Smooth muscle cell of the brain vasculature (primary cell): ENCODE results near the gene TCF4.

ENCODE experiments used
- DNase-seq: peaks from one replicate; pipeline ENCODE4 v3.0.0-alpha.2; 2012; ENCODE audit warnings: low read depth, low spot score

The TCF4 gene

GRCh38 chr18:55588111-55588869 lies at the start of gene TCF4:
Gene TCF4, minus strand, starts transcription at chr18:55588192. Its CDS starts 1,076 bp downstream, at chr18:55587116.
- no peak for DNase-seq

- no peak for DNase-seq
These were observed 49.2 kb upstream of the TCF4 start for GRCh38 chr18:55637204-55637603.

GRCh38 chr18:55635439-55635838 lies 47.4 kb upstream of the TCF4 start:
- DNase-seq, result no peak

- DNase-seq, result no peak
These were observed 46.6 kb upstream of the TCF4 start for GRCh38 chr18:55634545-55634944.

- no peak for DNase-seq
These were observed 45.0 kb upstream of the TCF4 start for GRCh38 chr18:55633032-55633431.

GRCh38 chr18:55629133-55629532 lies 41.1 kb upstream of the TCF4 start:
- no peak for DNase-seq

GRCh38 chr18:55627007-55627406 lies 39.0 kb upstream of the TCF4 start:
- DNase-seq, result no peak

GRCh38 chr18:55625901-55626300 lies 37.9 kb upstream of the TCF4 start:
- DNase-seq, result no peak

- DNase-seq, result no peak
These were observed 35.6 kb upstream of the TCF4 start for GRCh38 chr18:55623626-55624025.

- no peak for DNase-seq
These were observed 22.5 kb upstream of the TCF4 start for GRCh38 chr18:55610506-55610905.

GRCh38 chr18:55609160-55609825 lies 21.3 kb upstream of the TCF4 start:
- no peak for DNase-seq

- no peak for DNase-seq
These were observed 20.5 kb upstream of the TCF4 start for GRCh38 chr18:55608497-55608896.

GRCh38 chr18:55607773-55608172 lies 19.8 kb upstream of the TCF4 start:
- no peak for DNase-seq

- no peak for DNase-seq
These were observed 17.8 kb upstream of the TCF4 start for GRCh38 chr18:55605733-55606338.

- DNase-seq, result no peak
These were observed 15.8 kb upstream of the TCF4 start for GRCh38 chr18:55603775-55604174.

- DNase-seq, result no peak
These were observed 5.9 kb upstream of the TCF4 start for GRCh38 chr18:55593888-55594287.

GRCh38 chr18:55592572-55592971 lies 4.6 kb upstream of the TCF4 start:
- DNase-seq, result no peak

- no peak for DNase-seq
These were observed 4.1 kb upstream of the TCF4 start for GRCh38 chr18:55592106-55592505.

- DNase-seq, result peak; percentile 91
These were observed 1.8 kb upstream of the TCF4 start for GRCh38 chr18:55589625-55590291.

- DNase-seq, result no peak
These were observed 1.0 kb upstream of the TCF4 start for GRCh38 chr18:55588870-55589595.

- DNase-seq, result no peak
These were observed 428 bp downstream of the TCF4 start for GRCh38 chr18:55587418-55588110.
